ENCODE results near the gene RAPGEF4. TPM values are rescaled to one million over a fixed set of nuclear protein-coding genes. Genes with fewer than 3 reads are reported as not detected.
A peak's percentile ranks its signal among the peaks of the same experiment; 100 is the strongest.
"Not testable (repeated sequence)": the region's sequence is repeated elsewhere in the genome, so short reads cannot be mapped to it uniquely, and the experiment has no call there.

RAPGEF4 gene
- total RNA-seq, 4 donors from 2014 or later, result 2.5 to 7.9 (median 4.6) TPM

DNA sequence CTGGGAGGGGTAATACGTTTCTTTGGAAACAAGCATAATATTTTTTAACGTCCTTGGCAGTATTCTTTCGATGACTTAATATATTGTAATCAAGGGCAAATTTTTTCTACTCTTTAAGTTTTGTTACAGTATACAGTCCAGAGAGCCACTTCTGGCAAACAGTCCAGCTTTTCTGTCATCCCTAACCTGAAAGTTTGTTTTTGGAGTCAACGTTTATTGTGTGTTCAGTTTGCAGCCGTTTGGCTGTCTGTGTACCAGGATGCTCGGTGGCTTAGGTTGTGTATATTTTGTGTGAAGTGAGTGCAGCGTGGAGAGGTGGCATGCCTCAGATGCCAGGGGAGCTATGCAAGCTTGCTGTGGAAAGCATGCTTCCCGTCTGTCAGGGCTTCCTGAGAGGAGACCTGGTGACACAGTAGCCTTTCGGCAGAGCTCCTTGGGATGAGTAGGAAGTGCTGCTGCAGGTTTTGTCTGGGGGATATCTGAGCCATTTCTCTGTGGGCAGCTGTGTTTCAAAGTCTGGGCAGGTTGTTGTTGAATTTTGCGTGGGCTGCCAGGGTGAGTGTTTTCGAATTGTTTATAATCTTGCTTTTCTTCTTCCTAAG, 354.7 kb downstream of the RAPGEF4 start:
- 12 to 19% methylated on average over 8 to 9 of the region's 11 CpGs for WGBS, 2 donors (ENCODE audit: low coverage in 1 of 2)
- peaks cover 0 to 7% of the 10 kb centered on the region in 2 donors for H3K36me3 ChIP-seq
- peak overlapping the region; percentile 81 to 96 (median 82) for H3K27ac ChIP-seq
- ATAC-seq, result peak; percentile 63
- peak overlapping the region; percentile 8 to 28 for H3K4me3 ChIP-seq
- TF ChIP-seq POLR2AphosphoS5 (IDR thresholded peaks at IDR 0.05) (peak; percentile 77), EP300 (IDR thresholded peaks at IDR 0.05) (no peak), POLR2A (IDR thresholded peaks at IDR 0.05) (no peak)
- TF ChIP-seq, protein P1, sequence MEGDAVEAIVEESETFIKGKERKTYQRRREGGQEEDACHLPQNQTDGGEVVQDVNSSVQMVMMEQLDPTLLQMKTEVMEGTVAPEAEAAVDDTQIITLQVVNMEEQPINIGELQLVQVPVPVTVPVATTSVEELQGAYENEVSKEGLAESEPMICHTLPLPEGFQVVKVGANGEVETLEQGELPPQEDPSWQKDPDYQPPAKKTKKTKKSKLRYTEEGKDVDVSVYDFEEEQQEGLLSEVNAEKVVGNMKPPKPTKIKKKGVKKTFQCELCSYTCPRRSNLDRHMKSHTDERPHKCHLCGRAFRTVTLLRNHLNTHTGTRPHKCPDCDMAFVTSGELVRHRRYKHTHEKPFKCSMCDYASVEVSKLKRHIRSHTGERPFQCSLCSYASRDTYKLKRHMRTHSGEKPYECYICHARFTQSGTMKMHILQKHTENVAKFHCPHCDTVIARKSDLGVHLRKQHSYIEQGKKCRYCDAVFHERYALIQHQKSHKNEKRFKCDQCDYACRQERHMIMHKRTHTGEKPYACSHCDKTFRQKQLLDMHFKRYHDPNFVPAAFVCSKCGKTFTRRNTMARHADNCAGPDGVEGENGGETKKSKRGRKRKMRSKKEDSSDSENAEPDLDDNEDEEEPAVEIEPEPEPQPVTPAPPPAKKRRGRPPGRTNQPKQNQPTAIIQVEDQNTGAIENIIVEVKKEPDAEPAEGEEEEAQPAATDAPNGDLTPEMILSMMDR (IDR thresholded peaks at IDR 0.05), result no peak
- H3K27me3 ChIP-seq, result no peaks in the 10 kb centered on the region
- peaks cover 10 to 92% (median 46%) of the 10 kb centered on the region in 3 donors for H3K4me1 ChIP-seq
- H3K9me3 ChIP-seq, result no peaks in the 10 kb centered on the region

DNA sequence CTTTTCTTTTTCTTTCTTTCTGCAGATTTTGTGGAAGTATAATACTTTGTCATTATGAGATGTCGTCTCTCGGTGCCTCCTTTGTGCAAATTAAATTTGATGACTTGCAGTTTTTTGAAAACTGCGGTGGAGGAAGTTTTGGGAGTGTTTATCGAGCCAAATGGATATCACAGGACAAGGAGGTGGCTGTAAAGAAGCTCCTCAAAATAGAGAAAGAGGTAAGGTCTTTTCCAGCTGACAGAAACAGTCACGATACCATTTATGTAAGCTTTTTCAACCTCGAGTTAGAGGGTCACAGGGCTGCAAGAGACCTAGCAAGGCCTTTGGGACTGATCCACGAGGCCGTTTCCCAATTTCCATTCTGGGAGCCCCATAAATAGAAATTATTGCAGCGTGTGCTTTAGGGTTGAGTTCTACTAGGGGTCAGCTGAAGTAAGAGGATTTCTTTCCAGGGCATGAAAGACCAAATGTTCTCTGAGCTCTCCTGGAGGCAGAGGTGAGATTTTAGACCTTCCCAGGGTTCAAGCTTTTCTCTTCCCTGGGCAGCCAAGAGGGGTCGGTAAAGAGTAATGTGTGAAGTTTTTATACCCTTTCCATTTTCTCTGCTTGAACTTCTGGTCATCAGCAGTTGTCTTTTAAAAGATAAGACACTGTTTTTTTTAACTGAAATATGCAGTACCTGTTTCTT, 355.5 kb downstream of the RAPGEF4 start:
- 16 to 32% methylated on average over 10 of the region's 10 CpGs for WGBS, 2 donors (ENCODE audit: low coverage in 1 of 2)
- Histone ChIP-seq H3K27ac (peak overlapping the region; percentile 81 to 96 (median 82)), H3K9me3 (no peaks in the 10 kb centered on the region), H3K4me3 (peak overlapping the region; percentile 8 to 28), H3K4me1 (peaks cover 10 to 92% (median 44%) of the 10 kb centered on the region in 3 donors), H3K36me3 (peaks cover 0 to 8% of the 10 kb centered on the region in 2 donors), H3K27me3 (no peaks in the 10 kb centered on the region)
- peak; percentile 77 for ATAC-seq
- TF ChIP-seq EP300 (IDR thresholded peaks at IDR 0.05) (no peak), POLR2AphosphoS5 (IDR thresholded peaks at IDR 0.05) (peak; percentile 74)
- TF ChIP-seq, protein P1 (IDR thresholded peaks at IDR 0.05), result peak in 3 of 4 experiments; percentile 37 to 54 (median 48)

DNA sequence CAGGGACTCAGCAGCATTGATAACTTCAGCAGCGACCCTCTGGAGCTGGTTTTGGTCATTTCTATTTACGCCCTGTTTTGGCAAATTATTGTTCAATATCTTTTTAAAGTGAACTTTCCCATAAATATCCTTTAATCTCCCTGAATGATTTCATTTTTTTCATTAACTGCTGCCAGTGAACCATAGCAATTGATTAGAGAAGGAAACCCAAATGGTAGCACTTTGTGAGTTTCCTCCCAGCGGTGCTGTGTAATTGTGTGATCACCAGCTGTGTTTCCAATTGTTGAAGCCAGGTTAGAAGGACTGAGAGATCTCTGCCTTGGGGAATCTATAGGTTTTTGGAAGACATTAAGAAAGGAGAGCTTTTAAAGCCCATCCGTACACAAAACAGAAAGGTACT, 356.3 kb downstream of the RAPGEF4 start:
- no peak for ATAC-seq
- Histone ChIP-seq H3K27ac (peak overlapping the region; percentile 81 to 96 (median 82)), H3K4me3 (peak overlapping the region; percentile 10 to 28), H3K27me3 (no peaks in the 10 kb centered on the region), H3K36me3 (peaks cover 0 to 16% of the 10 kb centered on the region in 2 donors), H3K4me1 (peaks cover 8 to 92% (median 41%) of the 10 kb centered on the region in 3 donors), H3K9me3 (no peaks in the 10 kb centered on the region)
- WGBS, 2 donors (ENCODE audit: low coverage in 1 of 2), result 76 to 83% methylated on average over 2 to 4 of the region's 4 CpGs
- no peak for TF ChIP-seq POLR2A (IDR thresholded peaks at IDR 0.05)
- TF ChIP-seq, protein P1 (IDR thresholded peaks at IDR 0.05), result no peak
- no peak for TF ChIP-seq POLR2AphosphoS5 (IDR thresholded peaks at IDR 0.05)
- no peak for TF ChIP-seq EP300 (IDR thresholded peaks at IDR 0.05)

DNA sequence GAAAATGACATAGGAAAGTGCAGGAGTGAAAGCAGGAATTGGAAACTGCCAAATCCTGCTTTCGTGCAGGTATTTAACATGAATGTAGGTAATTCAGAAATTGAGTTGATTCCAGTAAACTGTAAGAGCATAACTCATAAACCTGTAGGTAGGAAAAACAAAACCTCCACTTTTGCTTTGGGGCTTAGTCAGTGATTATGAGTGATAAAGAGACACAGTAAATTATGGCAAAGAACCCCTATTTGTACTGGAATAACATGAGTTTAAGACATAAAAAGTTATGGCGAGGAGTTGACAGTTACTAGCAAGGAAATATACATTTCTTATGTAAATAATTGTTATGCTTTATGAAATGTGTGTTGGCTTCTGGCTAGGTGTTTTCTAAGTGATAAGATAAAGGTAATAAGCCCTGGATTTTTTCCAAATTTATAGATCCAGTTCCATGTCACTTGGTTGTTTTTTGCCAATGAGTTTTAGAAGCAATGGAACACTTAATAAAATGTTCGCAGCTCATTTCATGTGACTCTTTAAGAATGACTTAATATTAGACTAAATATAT, 357.3 kb downstream of the RAPGEF4 start:
- TF ChIP-seq POLR2A (IDR thresholded peaks at IDR 0.05) (no peak), EP300 (IDR thresholded peaks at IDR 0.05) (no peak), POLR2AphosphoS5 (IDR thresholded peaks at IDR 0.05) (no peak)
- TF ChIP-seq, protein P1 (IDR thresholded peaks at IDR 0.05), result no peak
- 64 to 76% methylated on average over 3 of the region's 3 CpGs for WGBS, 2 donors (ENCODE audit: low coverage in 1 of 2)
- Histone ChIP-seq H3K4me3 (no peak overlapping the region), H3K27ac (peak overlapping the region; percentile 81 to 96 (median 82)), H3K4me1 (peaks cover 5 to 90% (median 41%) of the 10 kb centered on the region in 3 donors), H3K27me3 (no peaks in the 10 kb centered on the region), H3K9me3 (no peaks in the 10 kb centered on the region), H3K36me3 (peaks cover 0 to 20% of the 10 kb centered on the region in 2 donors)
- no peak for ATAC-seq

DNA sequence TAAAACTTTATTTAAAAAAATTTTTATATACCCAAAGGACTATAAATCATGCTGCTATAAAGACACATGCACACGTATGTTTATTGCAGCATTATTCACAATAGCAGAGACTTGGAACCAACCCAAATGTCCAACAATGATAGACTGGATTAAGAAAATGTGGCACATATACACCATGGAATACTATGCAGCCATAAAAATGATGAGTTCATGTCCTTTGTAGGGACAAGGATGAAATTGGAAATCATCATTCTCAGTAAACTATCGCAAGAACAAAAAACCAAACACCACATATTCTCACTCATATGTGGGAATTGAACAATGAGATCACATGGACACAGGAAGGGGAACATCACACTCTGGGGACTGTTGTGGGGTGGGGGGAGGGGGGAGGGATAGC, 358.0 kb downstream of the RAPGEF4 start:
- not testable (repeated sequence) for H3K27me3 ChIP-seq, H3K4me3 ChIP-seq, H3K9me3 ChIP-seq, ATAC-seq
- peaks cover 0 to 20% of the 10 kb centered on the region in 2 donors for H3K36me3 ChIP-seq
- WGBS, 2 donors (ENCODE audit: low coverage in 1 of 2), result 60 to 64% methylated on average over 1 to 2 of the region's 2 CpGs
- peak overlapping the region in 3 of 4 donors; percentile 81 to 96 (median 82) for H3K27ac ChIP-seq
- peaks cover 5 to 88% (median 38%) of the 10 kb centered on the region in 3 donors for H3K4me1 ChIP-seq

All from gastroesophageal sphincter (tissue), 4 donors.